HEK293 (cell line): ENCODE results near the gene SCFD2.

Experiments
- CTCF ChIA-PET: fragments of 350-600 bp; formaldehyde crosslinking; extraction: SDS; loops from one replicate; lab custom pipeline; 2021; ENCODE audit warnings: antibody characterized with exemption; lab: Yijun Ruan, JAX
- POLR2A ChIA-PET: fragments of 300-600 bp; formaldehyde crosslinking; extraction: SDS; loops from one replicate; lab custom pipeline; 2020; ENCODE audit warnings: antibody characterized with exemption, inconsistent platforms; lab: Yijun Ruan, JAX
- H3K27ac ChIP-seq: fragments of 200-500 bp; sonication (Bioruptor generic); 2 replicates; pipeline ENCODE4 v1.5.1; 2014; ENCODE audit warnings: low read depth, low read length, control low read depth, inconsistent platforms; ENCODE audit errors: extremely low read depth
- H3K36me3 ChIP-seq, 2 experiments: fragments of 200-500 bp in 1 of 2; sonication (Bioruptor generic) in 1 of 2; 1 replicate in 1 of 2; 2 replicates in 1 of 2; pipeline ENCODE4 v1.5.1; 2014 to 2017; ENCODE audit warnings: inconsistent platforms in 2 of 2, low read length in 2 of 2; ENCODE audit not compliant: control insufficient read depth in 2 of 2, insufficient read depth in 1 of 2
- H3K4me1 ChIP-seq: fragments of 200-500 bp; sonication (Bioruptor generic); 2 replicates; pipeline ENCODE4 v1.5.1; 2014; ENCODE audit warnings: mild to moderate bottlenecking, low read length, inconsistent platforms; ENCODE audit not compliant: control insufficient read depth, insufficient read depth
- H3K4me3 ChIP-seq: 2 replicates; pipeline ENCODE4 v1.5.1; 2011; ENCODE audit warnings: low read depth, mild to moderate bottlenecking, control low read depth, low read length, moderate library complexity
- H3K9me3 ChIP-seq: fragments of 200-500 bp; sonication (Bioruptor generic); 2 replicates; pipeline ENCODE4 v1.5.1; 2014; ENCODE audit warnings: low read depth, low read length, inconsistent platforms; ENCODE audit not compliant: control insufficient read depth, insufficient read depth
- KLF10 ChIP-seq: fragments of 450-650 bp; IDR thresholded peaks from 2 replicates; pipeline ENCODE4 v1.5.1; 2018; ENCODE audit warnings: missing biosample characterization, mild to moderate bottlenecking, missing genetic modification characterization
- KLF9 ChIP-seq: fragments of 450-650 bp; formaldehyde crosslinking; IDR thresholded peaks from 2 replicates; pipeline ENCODE4 v1.5.1; 2016; ENCODE audit warnings: missing biosample characterization, missing genetic modification characterization, low read depth
- TRIM28 ChIP-seq: IDR thresholded peaks from 2 replicates; pipeline ENCODE4 v1.6.1; 2011; ENCODE audit warnings: low read length, control low read depth, borderline replicate concordance
- ZFP37 ChIP-seq: fragments of 450-650 bp; formaldehyde crosslinking; IDR thresholded peaks from 2 replicates; pipeline ENCODE4 v1.5.1; 2016; ENCODE audit warnings: missing biosample characterization, missing genetic modification characterization
- ZFP69B ChIP-seq: fragments of 450-650 bp; formaldehyde crosslinking; IDR thresholded peaks from 2 replicates; pipeline ENCODE4 v1.5.1; 2016; ENCODE audit warnings: missing biosample characterization, missing genetic modification characterization
- ZNF121 ChIP-seq: fragments of 450-650 bp; formaldehyde crosslinking; IDR thresholded peaks from 2 replicates; pipeline ENCODE4 v1.5.1; 2016; ENCODE audit warnings: missing biosample characterization, missing genetic modification characterization
- ZNF146 ChIP-seq: fragments of 450-650 bp; formaldehyde crosslinking; IDR thresholded peaks from 2 replicates; pipeline ENCODE4 v1.5.1; 2016; ENCODE audit warnings: missing biosample characterization, missing genetic modification characterization
- ZNF221 ChIP-seq: fragments of 450-650 bp; formaldehyde crosslinking; IDR thresholded peaks from 2 replicates; pipeline ENCODE4 v1.5.1; 2017; ENCODE audit warnings: missing biosample characterization, missing genetic modification characterization, borderline replicate concordance
- ZNF23 ChIP-seq: fragments of 450-650 bp; formaldehyde crosslinking; IDR thresholded peaks from 2 replicates; pipeline ENCODE4 v1.5.1; 2016; ENCODE audit warnings: missing biosample characterization, missing genetic modification characterization, borderline replicate concordance
- ZNF311 ChIP-seq: fragments of 450-650 bp; formaldehyde crosslinking; IDR thresholded peaks from 2 replicates; pipeline ENCODE4 v1.5.1; 2017; ENCODE audit warnings: missing biosample characterization, missing genetic modification characterization, borderline replicate concordance
- ZNF544 ChIP-seq: fragments of 450-650 bp; formaldehyde crosslinking; IDR thresholded peaks from 2 replicates; pipeline ENCODE4 v1.5.0; 2017; ENCODE audit warnings: missing biosample characterization, missing genetic modification characterization
- TF ChIP-seq, protein P1 (sequence below): fragments of 450-650 bp; formaldehyde crosslinking; IDR thresholded peaks from 2 replicates; pipeline ENCODE4 v1.5.1; 2016; ENCODE audit warnings: missing biosample characterization, missing genetic modification characterization
- TF ChIP-seq, protein P2 (sequence below): fragments of 450-650 bp; formaldehyde crosslinking; IDR thresholded peaks from 2 replicates; pipeline ENCODE4 v1.5.0; 2017; ENCODE audit warnings: missing biosample characterization, missing genetic modification characterization, borderline replicate concordance
- TF ChIP-seq, protein P3 (sequence below): fragments of 450-650 bp; formaldehyde crosslinking; IDR thresholded peaks from 2 replicates; pipeline ENCODE4 v1.5.1; 2016; ENCODE audit warnings: missing biosample characterization, missing genetic modification characterization
- TF ChIP-seq, protein P4 (sequence below): fragments of 450-650 bp; formaldehyde crosslinking; IDR thresholded peaks from 2 replicates; pipeline ENCODE4 v1.5.1; 2017; ENCODE audit warnings: missing biosample characterization, missing genetic modification characterization
- TF ChIP-seq, protein P5 (sequence below): fragments of 450-650 bp; formaldehyde crosslinking; IDR thresholded peaks from 2 replicates; pipeline ENCODE4 v1.5.1; 2016; ENCODE audit warnings: missing biosample characterization, missing genetic modification characterization, borderline replicate concordance
- TF ChIP-seq, protein P6 (sequence below): fragments of 450-650 bp; formaldehyde crosslinking; IDR thresholded peaks from 2 replicates; pipeline ENCODE4 v1.5.1; 2016; ENCODE audit warnings: missing biosample characterization, missing genetic modification characterization
- TF ChIP-seq, protein P7 (sequence below): fragments of 450-650 bp; formaldehyde crosslinking; optimal IDR thresholded peaks from 2 replicates; pipeline ENCODE3; 2016; ENCODE audit warnings: missing biosample characterization, mild to moderate bottlenecking, missing genetic modification characterization
- TF ChIP-seq, protein P8 (sequence below): fragments of 450-650 bp; formaldehyde crosslinking; IDR thresholded peaks from 2 replicates; pipeline ENCODE4 v1.5.1; 2016; ENCODE audit warnings: missing biosample characterization, missing genetic modification characterization

SCFD2 gene

DNA sequence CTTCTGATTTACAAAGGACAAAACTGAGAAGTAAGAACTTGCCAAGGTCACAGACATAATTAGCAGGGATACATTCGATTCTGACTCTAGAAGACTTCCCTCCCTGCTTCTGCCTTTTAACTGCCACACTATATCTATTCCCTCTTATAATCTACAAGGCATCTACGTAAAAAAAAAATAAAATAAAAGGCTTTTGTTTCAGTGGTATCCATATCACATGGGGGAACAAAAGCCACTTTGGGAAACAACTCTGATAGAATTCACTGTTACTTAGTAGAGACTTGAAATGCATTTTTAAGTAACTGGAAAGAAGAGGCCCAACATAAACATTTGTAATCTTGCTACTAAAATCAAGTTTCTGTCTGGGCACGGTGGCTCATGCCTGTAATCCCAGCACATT is 247.2 kb downstream of the SCFD2 start:
- no peak overlapping the region for H3K27ac ChIP-seq
- H3K36me3 ChIP-seq = no peaks in the 10 kb centered on the region
- CTCF ChIA-PET = no interaction called here
- no peaks in the 10 kb centered on the region for H3K4me1 ChIP-seq
- H3K9me3 ChIP-seq = no peaks in the 10 kb centered on the region
- no peak overlapping the region for H3K4me3 ChIP-seq
- POLR2A ChIA-PET = no interaction called here
- TF ChIP-seq ZNF23 (tag by site-specific recombination) = no peak
- TF ChIP-seq, protein P1, sequence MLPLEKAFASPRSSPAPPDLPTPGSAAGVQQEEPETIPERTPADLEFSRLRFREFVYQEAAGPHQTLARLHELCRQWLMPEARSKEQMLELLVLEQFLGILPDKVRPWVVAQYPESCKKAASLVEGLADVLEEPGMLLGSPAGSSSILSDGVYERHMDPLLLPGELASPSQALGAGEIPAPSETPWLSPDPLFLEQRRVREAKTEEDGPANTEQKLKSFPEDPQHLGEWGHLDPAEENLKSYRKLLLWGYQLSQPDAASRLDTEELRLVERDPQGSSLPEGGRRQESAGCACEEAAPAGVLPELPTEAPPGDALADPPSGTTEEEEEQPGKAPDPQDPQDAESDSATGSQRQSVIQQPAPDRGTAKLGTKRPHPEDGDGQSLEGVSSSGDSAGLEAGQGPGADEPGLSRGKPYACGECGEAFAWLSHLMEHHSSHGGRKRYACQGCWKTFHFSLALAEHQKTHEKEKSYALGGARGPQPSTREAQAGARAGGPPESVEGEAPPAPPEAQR (tag by site-specific recombination) = no peak
- TF ChIP-seq ZNF221 (tag by site-specific recombination) = no peak
- TF ChIP-seq, protein P2, sequence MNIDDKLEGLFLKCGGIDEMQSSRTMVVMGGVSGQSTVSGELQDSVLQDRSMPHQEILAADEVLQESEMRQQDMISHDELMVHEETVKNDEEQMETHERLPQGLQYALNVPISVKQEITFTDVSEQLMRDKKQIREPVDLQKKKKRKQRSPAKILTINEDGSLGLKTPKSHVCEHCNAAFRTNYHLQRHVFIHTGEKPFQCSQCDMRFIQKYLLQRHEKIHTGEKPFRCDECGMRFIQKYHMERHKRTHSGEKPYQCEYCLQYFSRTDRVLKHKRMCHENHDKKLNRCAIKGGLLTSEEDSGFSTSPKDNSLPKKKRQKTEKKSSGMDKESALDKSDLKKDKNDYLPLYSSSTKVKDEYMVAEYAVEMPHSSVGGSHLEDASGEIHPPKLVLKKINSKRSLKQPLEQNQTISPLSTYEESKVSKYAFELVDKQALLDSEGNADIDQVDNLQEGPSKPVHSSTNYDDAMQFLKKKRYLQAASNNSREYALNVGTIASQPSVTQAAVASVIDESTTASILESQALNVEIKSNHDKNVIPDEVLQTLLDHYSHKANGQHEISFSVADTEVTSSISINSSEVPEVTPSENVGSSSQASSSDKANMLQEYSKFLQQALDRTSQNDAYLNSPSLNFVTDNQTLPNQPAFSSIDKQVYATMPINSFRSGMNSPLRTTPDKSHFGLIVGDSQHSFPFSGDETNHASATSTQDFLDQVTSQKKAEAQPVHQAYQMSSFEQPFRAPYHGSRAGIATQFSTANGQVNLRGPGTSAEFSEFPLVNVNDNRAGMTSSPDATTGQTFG (tag by site-specific recombination) = no peak
- TF ChIP-seq KLF9 (tag by site-specific recombination) = no peak
- no peak for TF ChIP-seq ZNF311 (tag by site-specific recombination)
- TF ChIP-seq ZFP37 = no peak
- TF ChIP-seq, protein P3, sequence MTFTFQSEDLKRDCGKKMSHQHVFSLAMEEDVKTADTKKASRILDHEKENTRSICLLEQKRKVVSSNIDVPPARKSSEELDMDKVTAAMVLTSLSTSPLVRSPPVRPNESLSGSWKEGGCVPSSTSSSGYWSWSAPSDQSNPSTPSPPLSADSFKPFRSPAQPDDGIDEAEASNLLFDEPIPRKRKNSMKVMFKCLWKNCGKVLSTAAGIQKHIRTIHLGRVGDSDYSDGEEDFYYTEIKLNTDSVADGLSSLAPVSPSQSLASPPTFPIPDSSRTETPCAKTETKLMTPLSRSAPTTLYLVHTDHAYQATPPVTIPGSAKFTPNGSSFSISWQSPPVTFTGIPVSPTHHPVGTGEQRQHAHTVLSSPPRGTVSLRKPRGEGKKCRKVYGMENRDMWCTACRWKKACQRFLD (tag by site-specific recombination) = no peak
- TF ChIP-seq TRIM28 = no peak
- TF ChIP-seq, protein P4, sequence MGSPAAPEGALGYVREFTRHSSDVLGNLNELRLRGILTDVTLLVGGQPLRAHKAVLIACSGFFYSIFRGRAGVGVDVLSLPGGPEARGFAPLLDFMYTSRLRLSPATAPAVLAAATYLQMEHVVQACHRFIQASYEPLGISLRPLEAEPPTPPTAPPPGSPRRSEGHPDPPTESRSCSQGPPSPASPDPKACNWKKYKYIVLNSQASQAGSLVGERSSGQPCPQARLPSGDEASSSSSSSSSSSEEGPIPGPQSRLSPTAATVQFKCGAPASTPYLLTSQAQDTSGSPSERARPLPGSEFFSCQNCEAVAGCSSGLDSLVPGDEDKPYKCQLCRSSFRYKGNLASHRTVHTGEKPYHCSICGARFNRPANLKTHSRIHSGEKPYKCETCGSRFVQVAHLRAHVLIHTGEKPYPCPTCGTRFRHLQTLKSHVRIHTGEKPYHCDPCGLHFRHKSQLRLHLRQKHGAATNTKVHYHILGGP (tag by site-specific recombination) = no peak
- no peak for TF ChIP-seq ZNF121
- TF ChIP-seq ZNF146 (tag by site-specific recombination) = no peak

DNA sequence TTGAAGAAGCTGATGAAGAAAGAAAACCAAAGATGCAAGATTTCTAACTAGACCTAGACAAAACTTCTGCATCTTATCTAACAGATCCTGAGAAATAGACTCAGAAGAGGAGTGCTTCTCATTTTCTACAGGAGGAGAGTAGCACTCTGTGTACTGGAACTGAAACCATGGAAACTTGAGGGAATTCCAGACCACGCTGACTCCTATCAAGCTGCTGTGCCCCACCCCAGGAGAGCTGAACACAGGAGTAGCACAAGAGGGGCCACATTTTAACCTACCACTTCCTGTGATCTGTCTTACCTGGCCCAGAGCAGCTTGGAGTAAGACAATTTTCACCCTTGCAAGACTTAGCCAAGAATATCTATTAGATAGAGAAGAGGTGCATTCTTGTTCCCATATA is 248.9 kb downstream of the SCFD2 start:
- Histone ChIP-seq H3K36me3 (no peaks in the 10 kb centered on the region), H3K4me1 (no peaks in the 10 kb centered on the region), H3K27ac (no peak overlapping the region), H3K4me3 (no peak overlapping the region), H3K9me3 (no peaks in the 10 kb centered on the region)
- ChIA-PET POLR2A (no interaction called here), CTCF (interaction anchor here (1.5 kb wide), 1 partner anchor 13 kb away, joined by 5 read pairs; no protein-coding TSS in a partner anchor)
- TF ChIP-seq, protein P5, sequence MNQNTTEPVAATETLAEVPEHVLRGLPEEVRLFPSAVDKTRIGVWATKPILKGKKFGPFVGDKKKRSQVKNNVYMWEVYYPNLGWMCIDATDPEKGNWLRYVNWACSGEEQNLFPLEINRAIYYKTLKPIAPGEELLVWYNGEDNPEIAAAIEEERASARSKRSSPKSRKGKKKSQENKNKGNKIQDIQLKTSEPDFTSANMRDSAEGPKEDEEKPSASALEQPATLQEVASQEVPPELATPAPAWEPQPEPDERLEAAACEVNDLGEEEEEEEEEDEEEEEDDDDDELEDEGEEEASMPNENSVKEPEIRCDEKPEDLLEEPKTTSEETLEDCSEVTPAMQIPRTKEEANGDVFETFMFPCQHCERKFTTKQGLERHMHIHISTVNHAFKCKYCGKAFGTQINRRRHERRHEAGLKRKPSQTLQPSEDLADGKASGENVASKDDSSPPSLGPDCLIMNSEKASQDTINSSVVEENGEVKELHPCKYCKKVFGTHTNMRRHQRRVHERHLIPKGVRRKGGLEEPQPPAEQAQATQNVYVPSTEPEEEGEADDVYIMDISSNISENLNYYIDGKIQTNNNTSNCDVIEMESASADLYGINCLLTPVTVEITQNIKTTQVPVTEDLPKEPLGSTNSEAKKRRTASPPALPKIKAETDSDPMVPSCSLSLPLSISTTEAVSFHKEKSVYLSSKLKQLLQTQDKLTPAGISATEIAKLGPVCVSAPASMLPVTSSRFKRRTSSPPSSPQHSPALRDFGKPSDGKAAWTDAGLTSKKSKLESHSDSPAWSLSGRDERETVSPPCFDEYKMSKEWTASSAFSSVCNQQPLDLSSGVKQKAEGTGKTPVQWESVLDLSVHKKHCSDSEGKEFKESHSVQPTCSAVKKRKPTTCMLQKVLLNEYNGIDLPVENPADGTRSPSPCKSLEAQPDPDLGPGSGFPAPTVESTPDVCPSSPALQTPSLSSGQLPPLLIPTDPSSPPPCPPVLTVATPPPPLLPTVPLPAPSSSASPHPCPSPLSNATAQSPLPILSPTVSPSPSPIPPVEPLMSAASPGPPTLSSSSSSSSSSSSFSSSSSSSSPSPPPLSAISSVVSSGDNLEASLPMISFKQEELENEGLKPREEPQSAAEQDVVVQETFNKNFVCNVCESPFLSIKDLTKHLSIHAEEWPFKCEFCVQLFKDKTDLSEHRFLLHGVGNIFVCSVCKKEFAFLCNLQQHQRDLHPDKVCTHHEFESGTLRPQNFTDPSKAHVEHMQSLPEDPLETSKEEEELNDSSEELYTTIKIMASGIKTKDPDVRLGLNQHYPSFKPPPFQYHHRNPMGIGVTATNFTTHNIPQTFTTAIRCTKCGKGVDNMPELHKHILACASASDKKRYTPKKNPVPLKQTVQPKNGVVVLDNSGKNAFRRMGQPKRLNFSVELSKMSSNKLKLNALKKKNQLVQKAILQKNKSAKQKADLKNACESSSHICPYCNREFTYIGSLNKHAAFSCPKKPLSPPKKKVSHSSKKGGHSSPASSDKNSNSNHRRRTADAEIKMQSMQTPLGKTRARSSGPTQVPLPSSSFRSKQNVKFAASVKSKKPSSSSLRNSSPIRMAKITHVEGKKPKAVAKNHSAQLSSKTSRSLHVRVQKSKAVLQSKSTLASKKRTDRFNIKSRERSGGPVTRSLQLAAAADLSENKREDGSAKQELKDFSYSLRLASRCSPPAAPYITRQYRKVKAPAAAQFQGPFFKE = no peak
- TF ChIP-seq, protein P6, sequence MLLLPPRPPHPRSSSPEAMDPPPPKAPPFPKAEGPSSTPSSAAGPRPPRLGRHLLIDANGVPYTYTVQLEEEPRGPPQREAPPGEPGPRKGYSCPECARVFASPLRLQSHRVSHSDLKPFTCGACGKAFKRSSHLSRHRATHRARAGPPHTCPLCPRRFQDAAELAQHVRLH (tag by site-specific recombination) = no peak
- TF ChIP-seq ZFP69B (tag by site-specific recombination) (no peak), KLF10 (tag by site-specific recombination) (no peak), ZNF544 (tag by site-specific recombination) (no peak)
- TF ChIP-seq, protein P7, sequence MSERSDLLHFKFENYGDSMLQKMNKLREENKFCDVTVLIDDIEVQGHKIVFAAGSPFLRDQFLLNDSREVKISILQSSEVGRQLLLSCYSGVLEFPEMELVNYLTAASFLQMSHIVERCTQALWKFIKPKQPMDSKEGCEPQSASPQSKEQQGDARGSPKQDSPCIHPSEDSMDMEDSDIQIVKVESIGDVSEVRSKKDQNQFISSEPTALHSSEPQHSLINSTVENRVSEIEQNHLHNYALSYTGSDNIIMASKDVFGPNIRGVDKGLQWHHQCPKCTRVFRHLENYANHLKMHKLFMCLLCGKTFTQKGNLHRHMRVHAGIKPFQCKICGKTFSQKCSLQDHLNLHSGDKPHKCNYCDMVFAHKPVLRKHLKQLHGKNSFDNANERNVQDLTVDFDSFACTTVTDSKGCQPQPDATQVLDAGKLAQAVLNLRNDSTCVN (tag by site-specific recombination) = no peak
- TF ChIP-seq, protein P8, sequence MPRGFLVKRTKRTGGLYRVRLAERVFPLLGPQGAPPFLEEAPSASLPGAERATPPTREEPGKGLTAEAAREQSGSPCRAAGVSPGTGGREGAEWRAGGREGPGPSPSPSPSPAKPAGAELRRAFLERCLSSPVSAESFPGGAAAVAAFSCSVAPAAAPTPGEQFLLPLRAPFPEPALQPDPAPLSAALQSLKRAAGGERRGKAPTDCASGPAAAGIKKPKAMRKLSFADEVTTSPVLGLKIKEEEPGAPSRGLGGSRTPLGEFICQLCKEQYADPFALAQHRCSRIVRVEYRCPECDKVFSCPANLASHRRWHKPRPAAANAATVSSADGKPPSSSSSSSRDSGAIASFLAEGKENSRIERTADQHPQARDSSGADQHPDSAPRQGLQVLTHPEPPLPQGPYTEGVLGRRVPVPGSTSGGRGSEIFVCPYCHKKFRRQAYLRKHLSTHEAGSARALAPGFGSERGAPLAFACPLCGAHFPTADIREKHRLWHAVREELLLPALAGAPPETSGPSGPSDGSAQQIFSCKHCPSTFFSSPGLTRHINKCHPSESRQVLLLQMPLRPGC = no peak
